COLO668 (cell line): ENCODE results near the gene RBM6.
A peak's percentile ranks its signal among the peaks of the same experiment; 100 is the strongest.

ENCODE experiments used
- DNase-seq: peaks from one replicate; lab custom pipeline; 2025; ENCODE audit not compliant: unreplicated experiment; lab: John Stamatoyannopoulos, UW

RBM6 gene

GRCh38 chr3:50088725-50089608, 149.0 kb downstream of the RBM6 start, which contains the start of gene RBM5:
TSS of gene RBM5 (plus strand) at chr3:50088919. CDS start at chr3:50090435, 1,516 bp downstream.
- DNase-seq = peak; percentile 87

DNA sequence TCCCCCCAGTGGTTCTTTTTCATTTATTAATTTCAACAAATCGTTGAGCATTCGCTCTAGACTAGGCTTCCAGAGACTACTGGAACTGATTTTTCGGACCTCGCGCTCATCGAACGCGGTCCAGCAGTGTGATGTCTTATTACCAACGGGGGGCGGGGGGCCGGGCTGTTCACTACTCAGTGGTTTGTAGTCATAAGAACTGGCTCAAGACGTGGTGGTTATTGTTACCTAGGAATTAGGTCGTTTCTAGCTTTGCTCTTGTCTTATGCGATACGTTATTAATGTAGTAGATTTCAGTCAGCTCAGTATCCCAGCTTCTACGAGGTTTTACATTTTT, 149.6 kb downstream of the RBM6 start:
- no peak for DNase-seq

GRCh38 chr3:50090984-50091383, 151.0 kb downstream of the RBM6 start:
- DNase-seq = no peak

- DNase-seq = no peak
Observed at GRCh38 chr3:50095352-50095998, 155.5 kb downstream of the RBM6 start.

GRCh38 chr3:50100386-50100785, 160.4 kb downstream of the RBM6 start:
- no peak for DNase-seq

DNA sequence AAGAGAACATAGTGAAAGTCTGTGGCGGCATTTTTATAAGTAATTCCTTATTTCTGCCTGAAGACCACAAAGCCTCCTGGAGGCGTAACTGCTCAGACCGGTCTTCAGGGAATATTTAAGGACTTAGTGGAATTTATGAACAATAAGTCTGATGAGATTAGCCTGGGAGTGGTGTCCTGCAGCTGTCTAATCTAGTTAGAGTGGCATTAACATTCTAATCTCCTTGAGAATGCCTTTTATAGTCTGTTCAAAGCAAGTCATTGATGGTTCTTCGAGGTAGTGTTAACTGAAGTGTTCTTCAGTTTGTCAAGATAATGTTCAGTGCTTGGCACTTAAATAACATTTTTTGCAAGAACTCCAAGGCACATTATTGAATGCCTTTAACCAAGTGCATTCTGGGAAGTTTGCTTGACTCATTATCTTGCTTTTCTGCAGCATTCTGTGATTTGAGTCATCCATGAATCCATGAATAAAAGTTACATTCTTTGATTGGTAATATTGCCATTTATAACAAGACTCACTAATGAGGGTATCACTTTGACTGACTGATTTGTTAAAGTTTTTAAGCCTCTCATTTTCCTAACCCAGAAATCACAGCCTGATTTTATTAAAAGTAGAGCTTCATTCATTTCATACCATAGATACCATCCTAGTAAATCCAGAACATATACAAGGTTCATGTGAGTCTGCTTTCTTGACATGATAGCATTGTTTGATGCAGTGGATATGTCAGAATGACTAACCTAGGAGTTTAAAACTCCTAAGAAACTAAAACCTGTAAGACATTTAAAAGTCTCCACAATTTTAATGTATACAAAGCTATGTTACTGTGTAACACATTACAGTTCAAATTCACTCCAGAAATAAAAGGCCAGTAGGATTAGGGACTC, 161.3 kb downstream of the RBM6 start:
- DNase-seq = no peak

DNA sequence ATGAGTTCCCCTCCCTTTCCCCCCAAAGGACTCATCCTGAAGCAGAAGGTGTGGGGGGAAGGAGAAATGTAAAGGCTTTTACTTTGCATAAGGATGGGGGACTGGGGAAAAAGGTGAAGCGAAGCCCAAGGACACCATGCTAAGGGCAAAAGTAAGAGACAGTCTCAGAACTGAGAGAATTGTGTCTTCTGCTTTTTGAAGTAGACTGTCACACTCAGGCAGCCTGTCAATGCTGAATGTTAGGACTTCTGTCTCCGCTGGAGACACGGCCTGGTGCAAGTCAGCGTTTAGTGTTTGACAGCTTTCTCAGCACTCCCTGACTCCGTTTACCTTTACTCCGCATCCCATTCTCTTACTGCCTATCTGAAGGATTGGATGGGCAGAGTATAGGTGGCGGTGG, 162.6 kb downstream of the RBM6 start:
- DNase-seq = no peak

DNA sequence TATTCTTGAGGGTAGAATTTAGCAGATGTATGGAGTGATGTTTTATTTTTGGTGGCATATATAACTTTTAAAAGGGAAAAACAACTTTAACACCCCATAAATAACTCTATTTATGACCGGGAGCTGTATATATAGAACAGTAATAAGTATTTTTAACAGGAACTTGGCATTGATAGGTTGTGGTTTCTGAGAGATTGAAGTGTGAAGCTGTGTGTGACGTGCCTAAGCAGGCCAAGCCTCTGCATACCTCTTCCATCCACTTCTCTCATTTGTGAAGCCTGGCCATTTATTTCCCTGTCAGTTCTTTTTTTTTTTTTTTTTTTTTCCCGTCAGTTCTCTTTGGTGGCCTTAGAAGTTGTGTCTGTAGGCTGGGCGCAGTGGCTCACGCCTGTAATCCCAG, 171.8 kb downstream of the RBM6 start:
- DNase-seq = no peak

- peak; percentile 55 for DNase-seq
Observed at GRCh38 chr3:50112462-50112861, 172.5 kb downstream of the RBM6 start.

DNA sequence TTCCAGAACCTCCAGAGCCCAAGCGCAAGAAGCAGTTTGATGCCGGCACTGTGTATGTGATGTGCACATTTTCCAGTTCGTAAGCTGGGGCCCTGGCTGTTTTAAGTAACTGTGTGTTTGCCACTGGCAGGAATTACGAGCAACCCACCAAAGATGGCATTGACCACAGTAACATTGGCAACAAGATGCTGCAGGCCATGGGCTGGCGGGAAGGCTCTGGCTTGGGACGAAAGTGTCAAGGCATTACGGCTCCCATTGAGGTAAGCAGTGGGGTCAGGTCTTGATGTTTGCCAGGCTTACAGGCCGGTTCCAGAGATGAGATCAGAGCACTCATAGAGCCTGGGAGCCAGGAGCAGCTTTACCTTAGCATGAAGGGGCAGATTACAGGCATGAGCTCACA, 177.2 kb downstream of the RBM6 start:
- DNase-seq = no peak

DNA sequence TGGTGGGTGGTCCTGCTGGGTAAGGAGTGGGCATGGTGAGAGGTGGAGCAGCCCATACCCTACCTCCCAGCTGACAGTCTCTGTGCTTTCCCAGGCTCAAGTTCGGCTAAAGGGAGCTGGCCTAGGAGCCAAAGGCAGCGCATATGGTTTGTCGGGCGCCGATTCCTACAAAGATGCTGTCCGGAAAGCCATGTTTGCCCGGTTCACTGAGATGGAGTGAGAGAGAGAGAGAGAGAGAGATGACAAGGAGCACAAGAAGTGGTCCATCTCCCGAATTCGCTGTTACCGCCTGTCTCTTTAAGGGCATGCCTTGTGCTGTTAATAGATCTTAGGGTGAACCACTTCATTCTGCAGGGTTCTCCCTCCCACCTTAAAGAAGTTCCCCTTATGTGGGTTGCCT, 178.3 kb downstream of the RBM6 start:
- no peak for DNase-seq

DNA sequence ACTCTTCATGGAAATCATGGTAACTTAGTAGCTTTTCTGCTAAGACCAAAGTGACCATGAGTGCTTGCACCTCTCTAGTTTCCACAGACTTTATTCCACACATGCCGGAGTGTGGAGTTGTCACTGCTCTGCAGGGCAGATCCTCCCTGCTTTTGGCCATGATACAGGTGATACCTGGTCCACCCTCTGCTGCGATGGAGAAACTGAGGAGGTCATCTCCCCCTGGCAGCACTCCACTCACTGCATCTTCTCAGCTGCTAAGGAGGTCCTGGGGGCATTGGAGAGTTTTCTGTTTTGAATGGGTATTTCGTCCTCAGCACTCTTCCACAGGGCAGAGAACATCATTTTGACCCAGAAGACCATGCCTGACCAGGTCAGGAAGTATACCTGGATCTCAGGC, 179.8 kb downstream of the RBM6 start:
- DNase-seq = no peak

DNA sequence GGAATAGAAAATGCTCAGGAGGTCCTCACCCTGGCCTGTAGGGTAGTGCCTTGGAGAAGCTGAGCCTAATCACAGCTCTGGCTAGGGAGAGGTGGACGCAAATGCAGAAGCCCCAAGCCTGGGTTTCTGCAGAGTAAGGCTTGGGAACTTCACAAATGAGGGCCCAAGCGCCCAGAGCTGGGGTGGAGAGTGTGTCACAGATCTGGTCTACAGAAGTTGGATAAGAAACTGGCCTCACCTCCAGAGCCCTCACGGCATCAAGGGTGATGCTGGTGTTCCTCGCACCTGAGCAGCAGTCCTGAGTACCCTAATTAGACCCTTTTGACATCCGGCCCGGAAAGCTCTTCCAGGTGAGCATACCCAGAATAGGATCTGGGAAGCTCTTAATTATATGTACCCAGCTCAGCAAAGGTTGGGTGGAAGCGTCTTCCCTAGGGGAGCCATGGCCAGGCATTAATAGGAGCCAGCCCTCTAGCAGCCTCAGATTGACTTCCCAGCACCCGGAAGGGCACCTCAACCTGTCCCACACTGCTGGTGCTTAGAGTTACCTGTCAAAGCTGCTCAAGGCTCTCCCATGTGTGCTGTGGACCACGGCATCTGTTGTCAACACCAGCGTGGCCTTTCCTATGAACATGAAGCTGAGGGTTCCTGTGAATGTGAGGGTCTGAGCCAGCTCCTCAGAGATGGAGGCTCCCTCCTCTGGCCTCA, 180.6 kb downstream of the RBM6 start:
- no peak for DNase-seq

DNA sequence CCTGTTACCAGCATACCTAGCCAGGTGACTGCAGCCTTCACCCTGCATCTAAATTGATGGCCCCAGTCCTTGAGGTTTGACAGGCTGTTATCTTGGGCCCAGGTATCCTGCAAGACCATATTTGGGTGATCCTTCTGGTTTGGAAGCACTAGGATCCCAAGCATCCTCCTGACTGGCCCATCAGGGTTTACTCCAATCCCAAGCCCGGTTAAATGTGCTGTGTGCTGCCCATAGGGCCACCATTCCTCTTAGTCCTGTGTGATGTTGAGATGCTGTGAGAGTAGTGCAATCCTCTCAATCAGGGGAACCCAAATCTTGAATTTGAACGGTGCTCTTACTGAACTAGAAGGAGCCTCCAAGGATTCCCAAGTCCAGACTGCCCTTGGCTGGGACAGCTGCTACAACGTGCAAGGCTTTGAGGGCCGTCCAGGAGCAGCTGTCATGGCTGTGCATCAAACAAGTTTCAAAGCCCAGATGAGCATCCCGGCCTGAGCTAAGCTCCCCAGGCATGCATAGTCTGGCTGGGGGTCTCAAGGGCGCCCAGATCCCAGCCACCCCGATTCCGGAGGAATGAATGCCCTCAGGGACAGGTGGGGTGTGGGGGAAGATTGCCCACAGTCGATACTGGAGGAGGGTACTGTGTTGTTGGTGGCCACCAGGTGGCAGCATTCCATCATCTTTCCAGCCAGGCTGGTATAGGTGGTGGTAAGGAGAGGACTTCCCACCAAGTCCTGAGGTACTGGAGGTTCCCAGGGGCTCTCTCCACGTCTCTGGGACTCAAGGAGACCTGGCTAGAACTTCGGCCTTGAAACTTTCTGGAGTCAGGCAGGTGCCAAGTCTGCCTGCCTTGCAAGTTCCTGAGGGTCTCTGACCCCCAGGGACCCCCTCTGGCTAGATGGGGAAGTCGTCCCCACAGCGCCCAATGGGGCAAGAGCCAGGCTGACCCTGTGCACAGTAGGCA, 181.4 kb downstream of the RBM6 start:
- DNase-seq = peak; percentile 74

DNA sequence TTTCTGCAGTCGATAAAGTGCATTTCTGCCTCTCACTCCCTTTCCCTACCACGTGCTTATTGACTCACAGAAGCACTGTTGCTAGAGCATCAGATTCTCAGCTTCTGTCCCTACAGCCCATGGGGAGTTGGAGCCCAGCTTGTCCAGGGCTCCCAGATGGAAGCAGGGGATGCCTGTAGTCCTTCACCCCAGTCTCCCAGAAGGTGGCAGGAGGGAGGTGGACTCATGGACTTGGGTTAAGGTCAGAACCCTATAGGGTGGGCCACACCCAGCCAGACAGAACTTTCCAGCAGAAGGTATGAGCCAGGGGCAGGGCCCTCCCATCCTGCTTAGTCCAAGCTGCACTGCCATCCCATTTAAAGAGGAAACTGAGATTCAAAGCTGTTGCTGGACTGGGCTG, 182.1 kb downstream of the RBM6 start:
- DNase-seq = no peak

- DNase-seq = no peak
Observed at GRCh38 chr3:50122661-50123391, 182.9 kb downstream of the RBM6 start.

GRCh38 chr3:50123394-50124051, 183.6 kb downstream of the RBM6 start:
- DNase-seq = no peak

DNA sequence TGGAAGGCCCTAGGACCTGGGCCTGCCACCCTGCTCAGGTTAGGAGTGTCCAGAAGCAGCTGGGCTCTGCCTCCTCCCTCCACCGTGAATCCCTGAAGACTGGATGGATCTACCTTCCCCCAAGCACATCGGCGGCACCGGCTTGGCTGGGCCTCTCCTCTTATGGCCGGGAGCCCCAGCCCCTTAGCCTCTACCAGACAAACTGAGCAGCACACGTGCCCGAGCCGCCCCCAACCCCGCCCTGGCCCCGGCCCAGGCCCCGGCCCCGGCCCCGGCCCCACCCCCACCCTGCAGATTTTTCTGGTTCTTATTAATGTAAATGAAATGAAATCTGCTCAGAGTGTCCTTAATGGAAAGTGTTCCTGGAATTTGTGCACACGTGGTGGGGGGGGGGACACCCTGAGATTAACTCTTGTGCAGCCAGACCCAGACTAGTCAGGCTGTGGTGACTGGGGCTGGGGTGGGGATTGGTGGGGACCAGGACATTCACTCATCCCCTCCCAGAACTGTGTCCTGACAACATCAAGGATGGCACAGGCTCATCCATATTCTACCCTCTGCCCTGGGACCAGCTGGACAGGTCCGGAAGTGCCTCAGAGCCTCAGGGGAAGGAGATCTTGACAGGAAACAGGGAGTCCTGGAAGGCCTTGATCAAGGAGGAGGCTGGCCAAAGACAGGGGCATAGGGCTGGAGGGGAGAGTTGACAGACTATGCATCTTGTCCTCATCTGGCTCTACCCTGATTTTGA, 184.3 kb downstream of the RBM6 start:
- no peak for DNase-seq
